Measurements from ENCODE around the gene XPNPEP2.

XPNPEP2 gene

DNA sequence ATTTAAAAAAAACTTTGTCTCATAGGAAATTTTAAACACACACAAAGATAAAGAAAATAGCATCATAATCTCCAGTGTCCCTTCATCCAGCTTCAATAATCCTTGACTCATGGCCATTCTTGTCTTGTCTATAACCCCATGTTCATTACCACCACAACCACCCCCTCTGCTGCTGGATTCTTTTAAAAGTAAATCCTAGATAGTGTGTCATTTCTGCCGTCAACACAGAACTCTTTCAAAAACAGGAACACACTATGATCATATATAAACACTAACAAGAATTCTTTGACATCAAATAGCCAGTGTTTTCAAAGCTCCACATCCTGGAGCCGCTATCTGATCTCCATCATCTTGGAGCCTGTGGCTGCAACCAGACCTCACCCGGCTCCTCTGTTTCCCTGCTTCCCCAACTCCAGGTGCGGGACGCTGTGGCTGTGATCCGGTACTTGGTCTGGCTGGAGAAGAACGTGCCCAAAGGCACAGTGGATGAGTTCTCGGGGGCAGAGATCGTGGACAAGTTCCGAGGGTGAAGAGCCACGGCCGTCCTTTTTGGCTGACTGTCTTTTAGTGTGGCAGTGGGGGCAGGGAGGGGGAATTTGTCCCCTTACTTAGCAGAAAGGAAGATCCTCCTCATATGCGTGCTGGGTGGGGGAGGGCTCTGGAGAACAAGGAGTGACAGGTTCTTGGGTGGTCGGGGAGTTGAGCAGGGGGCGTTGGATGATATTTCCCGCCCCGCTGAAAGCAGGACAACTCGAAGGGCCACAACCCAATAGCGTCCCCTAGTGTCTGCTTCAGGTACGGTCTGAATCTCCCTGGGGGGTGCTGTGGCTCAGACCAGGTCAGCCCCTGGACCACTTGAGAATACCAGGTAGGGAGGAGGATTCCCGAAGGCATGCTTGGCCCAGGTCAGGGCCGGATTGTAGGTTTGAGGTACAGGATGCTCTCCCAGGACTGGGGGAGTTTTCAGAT, 15.6 kb downstream of the XPNPEP2 start:
- DNase-seq, result no peak

DNA sequence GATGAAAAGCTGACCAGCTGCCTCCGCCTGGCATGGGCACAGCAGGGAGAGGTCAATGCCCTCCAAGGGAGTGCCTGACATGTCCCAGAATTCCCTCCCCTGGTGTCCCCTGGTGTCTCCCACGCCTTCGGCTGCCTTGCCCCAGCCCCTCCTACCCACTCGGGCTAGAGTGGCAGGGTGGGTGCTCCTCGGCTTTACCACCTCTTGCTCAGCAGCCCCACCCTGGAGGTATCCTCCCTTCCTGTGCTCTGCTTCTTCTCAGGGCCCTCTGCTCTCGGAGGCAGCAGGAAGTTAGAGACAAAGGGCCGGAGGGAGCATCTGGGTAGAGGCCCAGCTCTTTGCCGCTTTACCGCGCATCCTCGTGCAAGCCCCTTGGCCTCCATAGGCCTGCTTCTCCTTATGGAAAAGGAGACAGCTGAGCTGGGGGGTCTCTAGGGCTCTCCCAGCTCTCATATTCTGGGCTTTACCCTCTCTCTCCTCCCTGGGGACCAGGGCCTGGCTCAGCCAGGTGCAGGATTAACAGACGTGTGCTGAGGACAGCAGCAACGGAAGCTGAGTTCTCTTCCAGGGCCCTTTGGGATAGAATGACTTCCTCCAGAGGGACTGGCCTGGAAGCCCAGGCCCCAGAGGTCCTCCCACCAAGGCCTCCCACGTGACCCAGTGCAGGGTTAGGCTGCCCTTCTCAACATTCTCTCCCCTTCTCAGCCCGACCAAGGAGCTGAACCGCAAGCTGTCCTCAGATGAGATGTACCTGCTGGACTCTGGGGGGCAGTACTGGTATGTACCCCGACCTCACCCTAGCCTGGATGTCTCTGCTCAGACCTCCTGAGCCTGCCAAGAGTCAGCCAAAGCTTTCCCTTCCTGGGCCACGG, 17.2 kb downstream of the XPNPEP2 start:
- DNase-seq, result no peak

DNA sequence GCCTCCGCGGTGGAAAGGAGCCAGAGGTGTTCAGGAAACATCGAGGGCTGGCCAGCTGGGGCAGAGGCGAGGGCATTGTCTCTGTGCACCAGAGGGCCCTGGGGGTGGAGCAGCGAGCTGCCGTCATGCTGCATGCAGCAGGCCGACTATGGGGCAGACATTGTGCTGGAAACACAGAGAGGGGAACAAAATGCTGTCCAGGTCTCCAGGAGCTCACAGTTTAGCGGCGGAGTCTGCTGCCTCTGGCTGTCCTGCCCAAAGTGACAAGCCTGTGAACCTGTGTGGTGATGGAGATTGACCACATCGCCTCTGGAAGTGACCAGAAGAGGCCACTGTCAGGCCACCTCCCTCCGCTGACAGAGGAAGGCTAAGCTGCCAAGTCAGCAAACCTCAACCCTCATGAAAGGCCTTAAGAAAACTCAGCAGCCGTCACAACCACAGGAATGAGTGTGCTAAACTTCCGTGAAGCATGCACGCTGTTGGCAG, 20.8 kb downstream of the XPNPEP2 start:
- peak; percentile 80 for DNase-seq

DNA sequence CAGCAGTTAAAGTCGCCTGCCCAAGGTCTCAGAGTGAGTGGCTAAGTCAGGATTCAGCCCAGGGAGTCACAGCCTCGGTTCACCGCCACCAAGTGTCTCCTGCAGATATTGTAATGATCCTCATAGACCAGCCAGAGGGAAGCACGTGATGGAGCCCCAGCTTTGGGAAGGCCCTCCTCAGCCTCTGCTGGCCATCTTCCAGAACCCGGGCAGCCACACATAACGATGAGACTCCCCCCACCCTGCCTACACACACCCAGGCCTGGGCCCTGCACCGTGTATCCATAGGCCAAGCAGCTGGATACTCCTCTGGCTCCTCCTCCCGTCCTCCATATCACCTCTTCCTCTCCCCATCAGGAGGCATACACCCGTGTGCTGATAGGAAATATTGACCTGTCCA, 21.4 kb downstream of the XPNPEP2 start:
- DNase-seq, result no peak

DNA sequence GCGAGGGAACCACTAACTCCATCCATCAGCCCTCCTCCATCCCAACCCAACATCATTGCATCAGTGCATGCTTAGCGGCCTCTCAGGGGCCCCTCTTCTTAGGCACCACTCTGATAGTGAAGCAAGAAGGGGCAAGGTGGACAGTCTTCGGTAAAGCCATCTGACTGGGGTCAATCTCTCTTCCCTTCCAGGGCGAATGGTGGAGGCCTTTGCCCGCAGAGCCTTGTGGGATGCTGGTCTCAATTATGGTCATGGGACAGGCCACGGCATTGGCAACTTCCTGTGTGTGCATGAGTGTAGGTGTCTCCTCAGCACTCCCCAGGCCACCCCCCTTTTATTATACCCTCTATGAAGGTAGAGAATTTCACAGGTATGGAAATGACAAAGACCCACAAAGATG, 22.2 kb downstream of the XPNPEP2 start:
- DNase-seq, result no peak

DNA sequence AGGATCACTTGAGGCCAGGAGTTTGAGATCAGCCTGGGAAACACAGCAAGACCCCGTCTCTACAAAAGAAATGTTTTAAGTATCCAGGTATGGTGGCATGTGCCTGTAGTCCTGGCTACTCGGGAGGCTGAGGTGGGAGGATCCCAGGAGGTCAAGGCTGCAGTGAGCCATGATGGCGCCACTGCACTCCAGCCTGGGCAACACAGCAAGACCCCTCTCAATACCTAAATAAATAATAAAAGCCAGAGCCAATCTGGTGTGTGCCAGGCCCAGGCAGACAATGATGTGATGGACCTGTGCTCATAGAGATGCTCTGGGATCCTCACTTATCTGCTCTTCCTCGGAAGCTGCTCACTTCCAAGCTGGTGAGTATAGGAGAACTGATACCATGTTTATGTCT, 22.8 kb downstream of the XPNPEP2 start:
- DNase-seq, result no peak

DNA sequence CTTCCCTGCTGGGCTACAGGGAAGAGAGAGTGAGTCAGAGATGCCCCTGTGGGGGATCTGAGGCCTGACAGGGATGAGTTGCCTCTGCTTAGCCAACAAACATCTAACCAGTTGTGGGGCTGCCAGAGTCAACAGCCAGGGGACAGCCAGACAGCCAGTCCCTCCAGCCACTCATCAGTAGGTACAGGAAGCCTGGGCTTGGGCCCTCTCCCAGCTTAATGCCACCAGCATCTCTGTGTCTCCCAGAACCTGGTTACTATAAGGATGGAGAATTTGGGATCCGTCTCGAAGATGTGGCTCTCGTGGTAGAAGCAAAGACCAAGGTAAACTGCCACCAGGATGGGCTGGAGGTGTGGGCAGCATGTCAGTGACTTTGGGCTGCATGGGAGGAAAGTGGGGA, 23.7 kb downstream of the XPNPEP2 start:
- no peak for DNase-seq

DNA sequence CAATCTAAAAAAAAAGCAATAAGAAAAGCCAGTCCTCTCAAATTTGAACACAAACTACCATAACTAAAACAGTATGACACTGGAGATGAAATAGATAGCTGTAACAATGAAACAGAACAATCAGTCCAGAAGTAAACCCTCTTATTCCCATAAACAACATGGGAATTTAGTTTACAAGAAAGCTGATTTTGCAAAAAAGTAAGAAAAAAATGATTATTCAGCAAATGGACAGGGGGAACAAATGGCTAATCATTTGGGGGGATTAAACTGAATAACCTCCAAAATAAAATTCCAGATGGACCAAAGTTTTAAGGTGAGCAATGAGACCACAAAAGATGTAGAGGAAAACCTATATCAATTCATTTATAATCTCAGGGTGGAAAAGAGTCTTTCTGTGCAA, 24.9 kb downstream of the XPNPEP2 start:
- DNase-seq, result no peak

DNA sequence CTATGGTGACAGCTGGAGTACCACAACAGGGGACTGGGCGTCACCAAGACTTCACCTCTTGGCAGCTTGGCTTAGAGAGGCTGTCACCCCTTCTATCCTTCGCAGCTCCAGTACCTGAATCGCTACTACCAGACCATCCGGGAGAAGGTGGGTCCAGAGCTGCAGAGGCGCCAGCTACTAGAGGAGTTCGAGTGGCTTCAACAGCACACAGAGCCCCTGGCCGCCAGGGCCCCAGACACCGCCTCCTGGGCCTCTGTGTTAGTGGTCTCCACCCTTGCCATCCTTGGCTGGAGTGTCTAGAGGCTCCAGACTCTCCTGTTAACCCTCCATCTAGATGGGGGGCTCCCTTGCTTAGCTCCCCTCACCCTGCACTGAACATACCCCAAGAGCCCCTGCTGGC, 29.4 kb downstream of the XPNPEP2 start:
- no peak for DNase-seq

DNA sequence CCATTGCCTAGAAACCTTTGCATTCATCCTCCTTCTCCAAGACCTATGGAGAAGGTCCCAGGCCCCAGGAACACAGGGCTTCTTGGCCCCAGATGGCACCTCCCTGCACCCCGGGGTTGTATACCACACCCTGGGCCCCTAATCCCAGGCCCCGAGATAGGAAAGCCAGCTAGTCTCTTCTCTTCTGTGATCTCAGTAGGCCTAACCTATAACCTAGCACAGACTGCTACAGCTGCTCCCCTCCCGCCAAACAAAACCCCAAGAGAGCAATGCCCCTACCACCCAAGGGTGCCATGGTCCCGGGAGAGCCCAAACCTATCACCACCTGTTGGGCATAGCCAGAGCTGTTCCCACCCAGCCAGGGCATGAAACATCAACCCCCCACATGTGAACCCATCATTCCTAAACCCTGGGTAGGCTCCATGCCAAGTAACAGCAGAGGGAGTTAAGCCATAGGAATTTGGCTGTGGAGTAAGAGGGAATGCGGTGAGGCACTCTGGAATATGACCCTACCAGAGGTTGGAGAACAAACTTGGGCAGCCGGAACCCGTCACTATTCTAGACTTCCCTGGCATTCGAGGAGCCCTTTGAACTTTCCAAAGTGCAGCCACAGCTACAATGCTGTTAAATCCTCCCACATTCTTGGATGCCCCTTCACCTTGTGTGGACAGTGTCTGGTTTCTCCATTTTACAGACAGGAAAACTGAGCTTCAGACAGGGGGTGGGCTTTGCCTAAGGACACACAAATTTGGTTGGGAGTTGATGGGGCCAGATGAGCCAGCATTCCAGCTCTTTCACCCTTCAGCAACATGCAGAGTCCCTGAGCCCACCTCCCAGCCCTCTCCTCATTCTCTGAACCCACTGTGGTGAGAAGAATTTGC, 30.0 kb downstream of the XPNPEP2 start:
- no peak for DNase-seq

DNA sequence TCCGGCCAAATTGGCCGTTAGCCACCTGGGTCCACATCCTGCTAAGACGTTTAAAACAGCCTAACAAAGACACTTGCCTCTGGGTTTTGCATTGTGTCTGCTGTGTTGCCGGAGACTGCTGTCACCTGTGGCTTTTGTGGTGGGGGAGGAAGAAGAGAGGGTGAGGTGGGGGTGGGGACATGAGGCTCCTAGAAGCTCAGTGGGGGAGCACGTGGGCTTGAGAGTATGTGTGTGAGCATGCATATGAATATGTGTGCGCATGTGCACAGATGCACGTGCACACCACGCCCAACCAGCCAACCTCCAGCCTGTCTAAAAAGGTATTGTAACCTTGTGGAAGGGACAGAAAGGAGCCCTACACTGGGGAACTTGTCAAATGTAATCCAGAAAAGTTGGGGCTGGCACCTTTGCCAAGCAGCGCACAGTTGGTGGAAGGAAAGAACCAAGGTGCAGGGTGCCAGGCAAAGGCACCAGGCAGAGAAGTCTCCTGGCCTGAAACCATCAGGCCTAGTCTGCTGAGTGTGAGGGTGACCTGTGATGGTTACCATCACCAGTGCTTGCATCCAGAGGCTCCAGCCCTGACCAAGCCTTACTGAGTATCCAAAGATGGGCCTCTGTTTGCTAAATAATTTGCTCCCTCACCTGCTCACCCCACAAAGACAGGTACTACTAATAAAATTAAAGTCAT, 30.8 kb downstream of the XPNPEP2 start:
- DNase-seq, result peak; percentile 85

DNA sequence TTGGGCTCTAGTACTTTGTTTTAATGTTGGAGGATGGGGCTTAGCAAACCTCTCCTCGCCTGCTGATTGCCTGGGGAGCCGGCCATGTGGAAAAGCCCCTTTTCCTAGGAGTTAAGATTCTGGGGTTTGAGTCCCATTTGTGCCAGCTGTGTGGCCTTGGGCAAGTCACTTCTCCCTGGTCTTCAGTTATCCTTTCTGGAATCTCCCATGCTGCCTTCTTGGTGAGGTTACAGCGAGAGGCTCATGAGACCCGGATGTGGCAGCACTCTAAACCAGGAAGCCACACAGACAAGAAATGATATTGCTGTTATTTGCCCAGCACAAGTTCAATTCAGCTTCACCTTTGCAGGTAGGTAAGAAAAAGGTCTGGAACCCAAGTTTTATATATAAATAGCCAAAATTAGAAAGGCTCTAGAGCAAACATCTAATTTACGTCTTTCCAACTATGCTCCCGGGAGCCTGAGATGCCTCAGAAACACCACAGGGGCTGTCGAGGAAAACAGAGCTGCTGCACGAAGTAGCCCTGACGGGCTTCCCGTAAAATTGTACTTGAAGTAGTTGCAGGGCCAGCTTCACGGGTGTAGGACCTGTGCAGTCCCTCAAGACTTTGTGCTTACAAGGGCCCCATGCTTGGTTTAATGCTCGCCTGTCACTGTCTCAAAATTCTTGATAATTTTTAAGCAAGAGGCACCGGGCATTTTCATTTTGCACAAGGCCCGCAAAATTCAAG, 32.7 kb downstream of the XPNPEP2 start:
- DNase-seq, result peak; percentile 60

DNA sequence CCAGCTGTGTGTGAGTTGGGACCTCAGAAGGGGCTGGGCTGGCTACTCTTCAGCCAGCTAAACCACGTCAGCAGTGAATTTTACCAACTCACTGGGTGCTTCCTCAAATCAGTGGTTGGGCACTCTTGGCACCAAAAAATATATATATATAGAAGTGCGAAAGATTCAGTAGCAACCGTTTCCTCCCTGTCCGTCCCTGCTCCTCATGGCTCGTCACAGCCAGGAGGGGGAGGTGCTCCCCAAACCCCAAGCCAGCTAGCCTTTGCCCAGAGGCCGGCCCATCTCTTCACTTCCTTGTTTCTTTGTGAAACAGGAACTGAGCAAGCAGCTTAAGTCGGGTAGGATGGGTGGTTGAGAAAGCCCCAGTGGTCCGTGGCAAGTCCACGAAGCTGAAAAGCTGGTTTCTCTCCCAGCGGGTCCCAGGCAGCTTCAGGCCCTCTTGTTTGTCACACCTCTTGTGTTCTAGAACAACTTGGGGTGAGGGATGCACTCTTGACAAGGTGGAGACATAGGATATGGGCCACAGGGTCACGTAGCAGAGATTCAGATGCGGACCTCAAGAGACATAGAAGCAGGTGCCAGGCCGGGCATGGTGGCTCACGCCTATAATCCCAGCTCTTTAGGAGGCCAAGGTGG, 34.1 kb downstream of the XPNPEP2 start:
- peak; percentile 71 for DNase-seq

DNA sequence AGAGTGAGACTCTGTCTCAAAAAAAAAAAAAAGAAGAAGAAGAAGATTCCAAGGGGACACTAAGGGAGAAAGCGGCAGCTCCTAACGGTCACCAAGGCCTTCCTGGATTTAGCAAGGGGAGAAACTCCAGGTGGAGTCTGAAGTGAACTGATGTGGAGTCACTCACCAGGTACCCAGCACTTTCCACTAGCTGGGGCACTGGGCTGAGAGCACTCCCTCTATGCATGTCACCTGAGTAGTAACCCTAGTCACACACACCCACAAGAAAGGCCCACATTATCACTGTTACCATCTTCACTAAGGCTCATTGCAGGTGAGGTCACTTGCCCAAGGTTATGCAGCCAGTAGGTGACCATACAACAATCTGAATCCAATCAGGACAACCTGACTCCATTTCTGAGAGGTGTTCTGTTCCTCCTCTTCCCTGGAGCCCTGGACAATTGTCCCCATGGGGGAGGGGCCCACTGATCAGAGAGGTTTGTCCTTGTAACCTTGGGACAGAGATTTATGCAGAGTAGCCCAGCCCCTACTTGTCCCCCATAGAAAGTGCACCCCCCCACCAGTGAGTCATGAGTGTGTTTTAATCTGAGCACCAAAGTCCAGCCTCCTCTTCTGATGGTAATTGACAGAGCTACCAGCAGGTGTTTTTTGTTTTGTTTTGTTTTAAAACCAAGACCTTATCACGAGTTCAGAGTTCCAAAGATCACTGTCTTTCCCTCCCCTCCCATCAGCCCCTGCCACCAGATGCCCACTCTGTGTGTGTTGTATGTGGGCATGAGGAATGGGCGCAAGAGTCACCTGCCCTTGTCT, 35.1 kb downstream of the XPNPEP2 start:
- DNase-seq, result no peak

DNA sequence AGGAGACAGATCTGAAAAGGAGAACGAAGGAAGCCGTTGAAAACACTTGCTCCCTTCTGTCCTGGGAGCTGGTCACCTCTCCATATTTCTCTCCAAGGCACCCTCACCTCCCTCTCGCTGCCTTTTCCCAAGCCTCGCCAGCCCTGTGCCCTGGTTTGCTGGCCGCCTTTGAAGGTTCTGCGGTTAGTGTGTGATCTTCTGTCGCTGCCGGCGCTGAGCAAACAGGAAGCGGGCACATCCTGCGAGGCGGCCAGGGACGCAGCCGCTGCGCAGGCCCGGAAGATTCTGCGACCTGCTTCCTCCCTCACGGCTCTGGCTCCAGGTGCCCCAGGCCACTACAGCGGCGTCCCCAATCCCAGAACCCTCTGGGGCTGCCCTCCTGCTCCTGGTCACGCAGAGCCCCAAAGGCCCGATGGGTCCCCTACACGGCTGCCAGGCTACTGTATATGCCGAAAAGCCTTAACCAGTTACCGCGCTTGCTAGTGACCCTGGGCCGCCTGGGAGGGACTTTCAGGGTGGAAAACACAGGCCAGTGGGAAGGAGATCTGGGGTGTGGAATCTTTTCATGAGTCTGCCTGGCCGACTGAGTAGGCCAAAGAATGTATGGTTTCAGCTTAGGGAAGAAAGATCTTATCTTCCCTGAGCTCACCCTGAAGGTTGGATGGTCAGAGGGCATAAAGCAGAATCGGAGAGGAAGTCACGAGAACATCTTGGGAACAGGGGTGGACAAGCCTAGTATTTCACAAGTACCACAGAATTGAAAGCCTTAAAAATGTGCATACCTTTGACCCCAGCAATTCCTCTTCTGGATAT, 38.6 kb downstream of the XPNPEP2 start:
- peak; percentile 86 for DNase-seq

DNA sequence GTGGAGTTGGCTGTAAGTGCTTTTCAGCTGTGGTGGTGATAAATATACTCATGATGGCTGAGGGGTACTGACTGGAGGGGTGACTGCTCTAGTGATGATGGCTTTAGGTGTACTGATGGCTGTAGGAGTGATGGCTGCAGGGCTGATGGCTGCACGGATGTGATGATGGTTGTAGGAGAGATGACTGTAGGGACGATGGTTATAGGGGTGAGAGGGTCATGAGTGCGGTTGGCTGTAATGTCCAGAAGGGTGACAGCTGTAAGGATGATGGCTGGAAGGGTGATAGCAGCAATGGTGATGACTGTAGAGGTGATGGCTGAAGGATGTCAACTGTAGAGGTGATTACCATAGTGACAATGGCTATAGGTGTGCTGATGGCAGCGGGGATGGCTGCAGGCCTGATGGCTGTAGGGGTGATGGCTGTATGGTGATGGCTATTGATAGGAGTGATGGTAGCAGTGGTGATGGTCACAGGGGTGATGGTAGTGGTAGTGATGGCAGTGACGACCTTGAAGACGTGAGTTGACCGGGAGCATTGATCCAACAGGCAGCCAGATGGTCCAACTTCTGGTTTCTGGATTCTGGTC, 40.4 kb downstream of the XPNPEP2 start:
- DNase-seq, result no peak

DNA sequence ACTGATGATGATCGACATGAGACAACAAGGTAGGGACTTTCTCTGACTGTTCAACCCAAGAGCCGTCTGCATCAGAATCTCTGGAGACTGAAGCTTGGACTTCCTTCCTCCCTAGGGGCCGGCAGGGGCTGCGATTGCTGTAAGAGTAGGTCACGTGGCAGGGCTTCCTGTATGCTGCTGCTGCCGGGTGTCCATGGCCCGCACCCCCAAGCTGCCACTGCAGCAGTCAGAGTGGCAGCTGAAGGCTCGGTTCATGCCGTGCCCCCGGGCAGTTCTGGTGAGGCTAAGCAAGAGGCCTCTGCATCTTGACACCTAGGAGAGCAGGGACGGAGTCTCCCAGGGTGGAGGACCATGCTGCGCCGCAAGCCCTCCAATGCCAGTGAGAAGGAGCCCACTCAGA, 41.0 kb downstream of the XPNPEP2 start, which contains the start of gene SASH3:
Gene SASH3 (plus strand): TSS at position 203 of the 400 bp plus-strand sequence. CDS start 149 bp downstream, at position 352.
- DNase-seq, result peak; percentile 84

DNA sequence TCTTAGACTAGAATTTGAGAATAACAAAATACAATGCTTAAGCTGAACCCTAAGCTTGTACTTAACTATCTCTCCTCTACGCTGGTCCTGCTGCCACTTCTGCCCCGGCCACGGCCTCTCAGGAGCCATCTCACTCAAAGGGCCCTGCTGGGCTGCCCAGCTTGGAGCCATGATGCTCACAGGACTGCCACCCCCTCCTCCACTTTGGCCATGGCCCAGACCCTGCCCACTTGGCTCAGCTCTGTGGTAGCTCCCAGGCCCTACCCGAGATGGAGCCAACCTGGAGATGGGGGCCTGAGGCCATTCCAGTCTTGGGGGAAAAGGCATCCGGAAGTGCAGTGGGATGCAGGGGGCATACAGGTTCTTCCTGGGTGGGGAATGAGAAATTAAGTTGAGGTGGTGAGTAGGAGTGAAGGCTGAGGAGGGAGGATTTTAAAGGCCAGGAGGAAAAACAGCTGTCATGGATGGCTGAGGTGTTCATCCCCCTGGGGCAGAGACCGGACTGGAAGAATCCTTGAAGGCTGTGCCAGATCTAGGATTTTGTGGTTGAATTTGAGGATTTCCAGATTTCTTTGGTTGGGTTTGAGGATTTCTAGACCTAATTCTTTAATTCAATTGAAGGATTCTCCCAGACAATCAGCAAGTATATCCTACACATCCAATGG, 41.8 kb downstream of the XPNPEP2 start:
- DNase-seq, result no peak
